Testis (tissue), 2 donors: ENCODE results near the gene FASTKD3.

Source experiments
- POLR2A ChIP-seq: fragments of 450-650 bp; IDR thresholded peaks from one replicate; pipeline ENCODE4 v1.6.1; 2017; ENCODE audit warnings: antibody characterized with exemption, mild to moderate bottlenecking, moderate library complexity
- TF ChIP-seq, protein P1 (sequence below), 3 experiments: fragments of 450-650 bp in 2 of 3; fragments of 200-600 bp in 1 of 3; sonication (generic) in 1 of 3; IDR thresholded peaks; one replicate each; pipeline ENCODE4 v1.5.1; 2016 to 2019; ENCODE audit warnings: antibody characterized with exemption in 3 of 3, mild to moderate bottlenecking in 2 of 3, moderate library complexity in 1 of 3

DNA sequence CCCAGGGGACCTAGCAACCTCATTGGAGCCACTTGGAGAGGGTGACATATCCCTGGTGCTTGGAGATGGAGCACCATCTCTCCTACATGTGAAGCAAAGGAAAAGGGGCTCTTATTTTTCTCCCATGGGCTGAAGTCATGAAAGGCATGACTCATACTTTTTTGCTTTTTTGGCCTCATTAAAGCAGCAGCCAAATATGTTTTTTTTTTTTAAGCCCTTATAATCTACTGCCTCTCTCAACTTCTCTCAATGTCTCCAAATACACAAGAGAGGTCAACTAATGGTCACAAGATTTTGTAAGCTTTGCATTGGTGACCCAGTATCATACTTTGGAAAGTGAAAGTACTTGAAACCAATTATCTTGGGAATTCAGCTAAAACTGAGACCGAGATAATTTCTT, 16.3 kb downstream of the FASTKD3 start:
- TF ChIP-seq, protein P1, sequence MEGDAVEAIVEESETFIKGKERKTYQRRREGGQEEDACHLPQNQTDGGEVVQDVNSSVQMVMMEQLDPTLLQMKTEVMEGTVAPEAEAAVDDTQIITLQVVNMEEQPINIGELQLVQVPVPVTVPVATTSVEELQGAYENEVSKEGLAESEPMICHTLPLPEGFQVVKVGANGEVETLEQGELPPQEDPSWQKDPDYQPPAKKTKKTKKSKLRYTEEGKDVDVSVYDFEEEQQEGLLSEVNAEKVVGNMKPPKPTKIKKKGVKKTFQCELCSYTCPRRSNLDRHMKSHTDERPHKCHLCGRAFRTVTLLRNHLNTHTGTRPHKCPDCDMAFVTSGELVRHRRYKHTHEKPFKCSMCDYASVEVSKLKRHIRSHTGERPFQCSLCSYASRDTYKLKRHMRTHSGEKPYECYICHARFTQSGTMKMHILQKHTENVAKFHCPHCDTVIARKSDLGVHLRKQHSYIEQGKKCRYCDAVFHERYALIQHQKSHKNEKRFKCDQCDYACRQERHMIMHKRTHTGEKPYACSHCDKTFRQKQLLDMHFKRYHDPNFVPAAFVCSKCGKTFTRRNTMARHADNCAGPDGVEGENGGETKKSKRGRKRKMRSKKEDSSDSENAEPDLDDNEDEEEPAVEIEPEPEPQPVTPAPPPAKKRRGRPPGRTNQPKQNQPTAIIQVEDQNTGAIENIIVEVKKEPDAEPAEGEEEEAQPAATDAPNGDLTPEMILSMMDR (IDR thresholded peaks at IDR 0.05), result no peak
- no peak for TF ChIP-seq POLR2A
